K562 (cell line): Measurements from ENCODE around the gene RASSF3. TPM values are rescaled to one million over a fixed set of nuclear protein-coding genes. Genes with fewer than 3 reads are reported as not detected.

Experiments
- HDAC6 ChIP-seq: IDR thresholded peaks from 2 replicates; pipeline ENCODE4 v1.6.1; 2012; ENCODE audit warnings: low read depth, mild to moderate bottlenecking, control low read depth, inconsistent platforms, low read length, moderate library complexity
- HDAC8 ChIP-seq: fragments of 450-650 bp; IDR thresholded peaks from 2 replicates; pipeline ENCODE4 v1.6.1; 2016; ENCODE audit warnings: mild to moderate bottlenecking, missing genetic modification characterization, moderate library complexity, missing compliant biosample characterization
- MCM5 ChIP-seq: fragments of 450-650 bp; IDR thresholded peaks from 2 replicates; pipeline ENCODE4 v1.6.1; 2016; ENCODE audit warnings: low read depth
- MEIS2 ChIP-seq: fragments of 450-650 bp; IDR thresholded peaks from 2 replicates; pipeline ENCODE4 v1.6.1; 2014; ENCODE audit warnings: mild to moderate bottlenecking; ENCODE audit not compliant: partially characterized antibody
- POLR2G ChIP-seq: fragments of 200-400 bp; formaldehyde crosslinking; IDR thresholded peaks from 2 replicates; pipeline ENCODE4 v1.6.1; 2017; ENCODE audit warnings: low read depth, mild to moderate bottlenecking, antibody characterized with exemption, low read length, moderate library complexity
- RB1 ChIP-seq: fragments of 450-650 bp; IDR thresholded peaks from 2 replicates; pipeline ENCODE4 v1.6.1; 2017; ENCODE audit warnings: low read depth, mild to moderate bottlenecking
- polyA plus RNA-seq, 8 experiments: library from polyadenylated mRNA; depleted of rRNA in 4 of 8; stranded (reverse) in 5 of 8; unstranded in 3 of 8; fragments of >200 nt; fragmentation: Nextera tagmentation in 2 of 8; fragmentation: Illumina TruSeq in 1 of 8; extraction: Ambion mirVana in 2 of 8; extraction: Trizol in 1 of 8; gene quantifications; 2 replicates each; pipeline versions ENCODE4 v1.2.1 to v1.2.3, GENCODE V29; 2011 to 2014; ENCODE audit warnings: inconsistent platforms in 1 of 8, missing spikeins in 1 of 8
- total RNA-seq, 7 experiments: library from RNA; depleted of rRNA in 6 of 7; stranded (reverse); fragments of >200 nt in 6 of 7; fragmentation: Illumina TruSeq in 2 of 7; extraction: Trizol in 2 of 7; gene quantifications; 2 replicates each; pipeline versions ENCODE4 v1.2.1 to v1.2.3, GENCODE V29; 2011 to 2021; ENCODE audit warnings: low replicate concordance in 1 of 7
- TF ChIP-seq, protein P1 (sequence below), 2 experiments: fragments of 450-650 bp; IDR thresholded peaks; 2 replicates each; pipeline ENCODE4 v1.6.1; 2016; ENCODE audit warnings: mild to moderate bottlenecking in 2 of 2, borderline replicate concordance in 1 of 2, low read depth in 1 of 2, moderate library complexity in 1 of 2
- TF ChIP-seq, protein P2 (sequence below): fragments of 450-650 bp; IDR thresholded peaks from one replicate; pipeline ENCODE4 v1.6.1; 2018; ENCODE audit warnings: mild to moderate bottlenecking, moderate library complexity; ENCODE audit not compliant: partially characterized antibody
- TF ChIP-seq, protein P3 (sequence below): fragments of 250-450 bp; sonication (Bioruptor Pico); IDR thresholded peaks from 2 replicates; pipeline ENCODE4 v1.4.0; 2020; ENCODE audit warnings: mild to moderate bottlenecking, moderate library complexity
- TF ChIP-seq, protein P4 (sequence below): fragments of 450-650 bp; IDR thresholded peaks from 2 replicates; pipeline ENCODE4 v1.6.1; 2018; ENCODE audit warnings: mild to moderate bottlenecking, low read depth; ENCODE audit not compliant: partially characterized antibody
- TF ChIP-seq, protein P5 (sequence below), 3 experiments: IDR thresholded peaks in 2 of 3; conservative IDR thresholded peaks in 1 of 3; 2 replicates each; pipeline ENCODE4 v1.5.1; 2011 to 2012; ENCODE audit warnings: low read length in 3 of 3, mild to moderate bottlenecking in 3 of 3, control low read depth in 2 of 3, improper control_type of control experiment in 1 of 3, inconsistent platforms in 1 of 3, low read depth in 1 of 3, mixed read lengths in 1 of 3, moderate library complexity in 1 of 3; ENCODE audit not compliant: insufficient read depth in 2 of 3

The RASSF3 gene
- total and polyA plus RNA-seq, 9 of the 15 experiments (the other 6 are each of a cell fraction or from before 2014, with no cell fraction given), result 3.7 to 39.2 (median 20.2) TPM

DNA sequence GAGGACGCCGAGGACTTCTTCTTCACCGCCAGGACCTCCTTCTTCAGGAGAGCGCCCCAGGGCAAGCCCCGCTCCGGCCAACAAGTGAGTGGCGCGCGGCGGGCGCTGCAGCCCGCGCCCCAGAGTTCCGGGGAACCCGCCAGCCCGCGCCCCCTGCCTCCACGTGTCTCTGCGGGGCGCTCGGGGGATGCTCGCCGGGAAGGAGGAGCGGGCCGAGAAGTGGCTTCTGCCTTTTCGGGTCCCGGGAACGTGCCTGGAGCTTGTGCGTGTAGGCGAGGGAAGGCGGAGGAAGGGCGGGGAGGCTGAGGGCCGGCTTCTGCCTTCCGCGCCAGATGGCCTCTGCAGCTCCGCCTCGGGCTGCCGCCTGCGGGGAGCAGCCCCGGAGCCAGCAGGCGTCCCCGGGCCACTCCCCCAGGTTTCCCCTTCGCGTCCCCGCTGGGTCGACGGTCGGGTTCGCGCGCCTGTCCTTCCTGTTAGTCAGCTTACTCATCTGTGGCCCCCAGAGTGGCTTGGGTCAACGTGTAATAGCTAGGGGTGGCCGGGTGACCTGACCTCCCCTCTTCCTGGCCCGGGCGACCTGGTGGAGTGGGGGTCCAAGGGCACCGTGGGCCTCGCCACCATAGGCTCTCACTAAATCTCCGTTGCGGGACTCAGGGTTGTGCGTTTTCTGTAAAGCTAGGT is 505 bp downstream of the RASSF3 start (continued):
- TF ChIP-seq, protein P1, sequence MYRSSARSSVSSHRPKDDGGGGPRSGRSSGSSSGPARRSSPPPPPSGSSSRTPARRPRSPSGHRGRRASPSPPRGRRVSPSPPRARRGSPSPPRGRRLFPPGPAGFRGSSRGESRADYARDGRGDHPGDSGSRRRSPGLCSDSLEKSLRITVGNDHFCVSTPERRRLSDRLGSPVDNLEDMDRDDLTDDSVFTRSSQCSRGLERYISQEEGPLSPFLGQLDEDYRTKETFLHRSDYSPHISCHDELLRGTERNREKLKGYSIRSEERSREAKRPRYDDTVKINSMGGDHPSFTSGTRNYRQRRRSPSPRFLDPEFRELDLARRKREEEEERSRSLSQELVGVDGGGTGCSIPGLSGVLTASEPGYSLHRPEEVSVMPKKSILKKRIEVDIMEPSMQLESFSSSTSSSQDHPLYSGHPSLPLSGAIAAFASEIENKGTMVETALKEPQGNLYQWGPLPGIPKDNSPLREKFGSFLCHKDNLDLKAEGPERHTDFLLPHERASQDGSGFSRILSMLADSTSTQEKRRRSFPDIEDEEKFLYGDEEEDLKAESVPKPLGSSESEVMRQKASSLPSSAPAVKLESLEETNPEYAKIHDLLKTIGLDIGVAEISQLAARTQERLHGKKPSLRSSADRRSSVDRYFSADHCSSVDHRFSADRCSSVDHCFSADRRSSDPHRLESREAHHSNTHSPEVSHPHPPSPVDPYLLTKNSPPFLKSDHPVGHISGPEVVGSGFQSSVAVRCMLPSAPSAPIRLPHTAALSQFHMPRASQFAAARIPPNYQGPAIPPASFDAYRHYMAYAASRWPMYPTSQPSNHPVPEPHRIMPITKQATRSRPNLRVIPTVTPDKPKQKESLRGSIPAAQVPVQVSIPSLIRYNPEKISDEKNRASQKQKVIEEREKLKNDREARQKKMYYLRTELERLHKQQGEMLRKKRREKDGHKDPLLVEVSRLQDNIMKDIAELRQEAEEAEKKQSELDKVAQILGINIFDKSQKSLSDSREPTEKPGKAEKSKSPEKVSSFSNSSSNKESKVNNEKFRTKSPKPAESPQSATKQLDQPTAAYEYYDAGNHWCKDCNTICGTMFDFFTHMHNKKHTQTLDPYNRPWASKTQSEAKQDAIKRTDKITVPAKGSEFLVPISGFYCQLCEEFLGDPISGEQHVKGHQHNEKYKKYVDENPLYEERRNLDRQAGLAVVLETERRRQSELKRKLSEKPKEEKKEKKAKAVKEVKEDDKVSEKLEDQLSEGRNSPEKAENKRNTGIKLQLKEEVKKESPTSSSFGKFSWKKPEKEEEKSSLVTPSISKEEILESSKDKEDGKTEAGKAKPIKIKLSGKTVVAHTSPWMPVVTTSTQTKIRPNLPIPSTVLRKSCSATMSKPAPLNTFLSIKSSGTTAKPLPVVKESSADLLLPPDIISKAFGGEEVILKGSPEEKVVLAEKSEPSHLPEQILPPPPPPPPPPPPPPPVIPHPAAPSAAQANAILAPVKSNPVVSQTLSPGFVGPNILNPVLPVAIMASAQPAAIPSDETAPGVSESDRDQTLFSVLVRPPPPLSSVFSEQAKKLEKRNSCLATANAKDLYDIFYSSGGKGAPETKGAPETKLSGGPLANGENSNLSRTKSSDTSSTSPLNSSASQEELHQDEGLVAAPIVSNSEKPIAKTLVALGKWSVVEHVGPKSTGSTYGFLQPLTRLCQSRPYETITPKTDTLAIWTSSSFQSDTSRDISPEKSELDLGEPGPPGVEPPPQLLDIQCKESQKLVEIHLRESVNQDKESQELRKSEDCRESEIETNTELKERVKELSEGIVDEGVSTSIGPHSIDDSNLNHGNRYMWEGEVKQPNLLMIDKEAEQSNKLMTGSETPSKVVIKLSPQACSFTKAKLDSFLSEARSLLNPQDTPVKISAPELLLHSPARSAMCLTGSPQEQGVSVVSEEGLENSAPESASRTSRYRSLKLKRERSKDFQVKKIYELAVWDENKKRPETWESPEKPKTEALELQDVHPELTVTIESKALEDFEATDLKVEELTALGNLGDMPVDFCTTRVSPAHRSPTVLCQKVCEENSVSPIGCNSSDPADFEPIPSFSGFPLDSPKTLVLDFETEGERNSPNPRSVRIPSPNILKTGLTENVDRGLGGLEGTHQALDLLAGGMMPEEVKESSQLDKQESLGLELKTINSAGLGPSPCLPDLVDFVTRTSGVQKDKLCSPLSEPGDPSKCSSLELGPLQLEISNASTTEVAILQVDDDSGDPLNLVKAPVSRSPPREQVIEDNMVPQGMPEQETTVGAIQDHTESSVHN (IDR thresholded peaks at IDR 0.05; ENCODE audit: borderline replicate concordance in 1 of 2, low read depth in 1 of 2), result no peak
- peak; percentile 10; the same call in 1 of the 2 replicates for TF ChIP-seq RB1
- no peak for TF ChIP-seq MEIS2
- TF ChIP-seq, protein P2, sequence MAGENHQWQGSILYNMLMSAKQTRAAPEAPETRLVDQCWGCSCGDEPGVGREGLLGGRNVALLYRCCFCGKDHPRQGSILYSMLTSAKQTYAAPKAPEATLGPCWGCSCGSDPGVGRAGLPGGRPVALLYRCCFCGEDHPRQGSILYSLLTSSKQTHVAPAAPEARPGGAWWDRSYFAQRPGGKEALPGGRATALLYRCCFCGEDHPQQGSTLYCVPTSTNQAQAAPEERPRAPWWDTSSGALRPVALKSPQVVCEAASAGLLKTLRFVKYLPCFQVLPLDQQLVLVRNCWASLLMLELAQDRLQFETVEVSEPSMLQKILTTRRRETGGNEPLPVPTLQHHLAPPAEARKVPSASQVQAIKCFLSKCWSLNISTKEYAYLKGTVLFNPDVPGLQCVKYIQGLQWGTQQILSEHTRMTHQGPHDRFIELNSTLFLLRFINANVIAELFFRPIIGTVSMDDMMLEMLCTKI, result no peak
- no peak for TF ChIP-seq HDAC6
- TF ChIP-seq, protein P3, sequence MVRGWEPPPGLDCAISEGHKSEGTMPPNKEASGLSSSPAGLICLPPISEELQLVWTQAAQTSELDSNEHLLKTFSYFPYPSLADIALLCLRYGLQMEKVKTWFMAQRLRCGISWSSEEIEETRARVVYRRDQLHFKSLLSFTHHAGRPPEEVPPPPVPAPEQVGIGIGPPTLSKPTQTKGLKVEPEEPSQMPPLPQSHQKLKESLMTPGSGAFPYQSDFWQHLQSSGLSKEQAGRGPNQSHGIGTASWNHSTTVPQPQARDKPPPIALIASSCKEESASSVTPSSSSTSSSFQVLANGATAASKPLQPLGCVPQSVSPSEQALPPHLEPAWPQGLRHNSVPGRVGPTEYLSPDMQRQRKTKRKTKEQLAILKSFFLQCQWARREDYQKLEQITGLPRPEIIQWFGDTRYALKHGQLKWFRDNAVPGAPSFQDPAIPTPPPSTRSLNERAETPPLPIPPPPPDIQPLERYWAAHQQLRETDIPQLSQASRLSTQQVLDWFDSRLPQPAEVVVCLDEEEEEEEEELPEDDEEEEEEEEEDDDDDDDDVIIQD, result no peak
- TF ChIP-seq, protein P4, sequence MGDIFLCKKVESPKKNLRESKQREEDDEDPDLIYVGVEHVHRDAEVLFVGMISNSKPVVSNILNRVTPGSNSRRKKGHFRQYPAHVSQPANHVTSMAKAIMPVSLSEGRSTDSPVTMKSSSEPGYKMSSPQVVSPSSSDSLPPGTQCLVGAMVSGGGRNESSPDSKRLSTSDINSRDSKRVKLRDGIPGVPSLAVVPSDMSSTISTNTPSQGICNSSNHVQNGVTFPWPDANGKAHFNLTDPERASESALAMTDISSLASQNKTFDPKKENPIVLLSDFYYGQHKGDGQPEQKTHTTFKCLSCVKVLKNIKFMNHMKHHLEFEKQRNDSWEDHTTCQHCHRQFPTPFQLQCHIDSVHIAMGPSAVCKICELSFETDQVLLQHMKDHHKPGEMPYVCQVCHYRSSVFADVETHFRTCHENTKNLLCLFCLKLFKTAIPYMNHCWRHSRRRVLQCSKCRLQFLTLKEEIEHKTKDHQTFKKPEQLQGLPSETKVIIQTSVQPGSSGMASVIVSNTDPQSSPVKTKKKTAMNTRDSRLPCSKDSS, result no peak
- TF ChIP-seq HDAC8, result no peak
- TF ChIP-seq, protein P5, sequence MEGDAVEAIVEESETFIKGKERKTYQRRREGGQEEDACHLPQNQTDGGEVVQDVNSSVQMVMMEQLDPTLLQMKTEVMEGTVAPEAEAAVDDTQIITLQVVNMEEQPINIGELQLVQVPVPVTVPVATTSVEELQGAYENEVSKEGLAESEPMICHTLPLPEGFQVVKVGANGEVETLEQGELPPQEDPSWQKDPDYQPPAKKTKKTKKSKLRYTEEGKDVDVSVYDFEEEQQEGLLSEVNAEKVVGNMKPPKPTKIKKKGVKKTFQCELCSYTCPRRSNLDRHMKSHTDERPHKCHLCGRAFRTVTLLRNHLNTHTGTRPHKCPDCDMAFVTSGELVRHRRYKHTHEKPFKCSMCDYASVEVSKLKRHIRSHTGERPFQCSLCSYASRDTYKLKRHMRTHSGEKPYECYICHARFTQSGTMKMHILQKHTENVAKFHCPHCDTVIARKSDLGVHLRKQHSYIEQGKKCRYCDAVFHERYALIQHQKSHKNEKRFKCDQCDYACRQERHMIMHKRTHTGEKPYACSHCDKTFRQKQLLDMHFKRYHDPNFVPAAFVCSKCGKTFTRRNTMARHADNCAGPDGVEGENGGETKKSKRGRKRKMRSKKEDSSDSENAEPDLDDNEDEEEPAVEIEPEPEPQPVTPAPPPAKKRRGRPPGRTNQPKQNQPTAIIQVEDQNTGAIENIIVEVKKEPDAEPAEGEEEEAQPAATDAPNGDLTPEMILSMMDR (IDR thresholded peaks at IDR 0.05 in 2 of 3, conservative IDR thresholded peaks at IDR 0.05 in 1 of 3; ENCODE audit: insufficient read depth in 2 of 3, low read depth in 1 of 3, low read length in 3 of 3), result 0 out of 6 replicates have a peak, but pooled peaks of 1 of the 3 experiments have one; percentile 12
- TF ChIP-seq MCM5, result no peak
- peak; percentile 78 for TF ChIP-seq POLR2G
